ENCODE measurements around the gene TMEM125.

DNA sequence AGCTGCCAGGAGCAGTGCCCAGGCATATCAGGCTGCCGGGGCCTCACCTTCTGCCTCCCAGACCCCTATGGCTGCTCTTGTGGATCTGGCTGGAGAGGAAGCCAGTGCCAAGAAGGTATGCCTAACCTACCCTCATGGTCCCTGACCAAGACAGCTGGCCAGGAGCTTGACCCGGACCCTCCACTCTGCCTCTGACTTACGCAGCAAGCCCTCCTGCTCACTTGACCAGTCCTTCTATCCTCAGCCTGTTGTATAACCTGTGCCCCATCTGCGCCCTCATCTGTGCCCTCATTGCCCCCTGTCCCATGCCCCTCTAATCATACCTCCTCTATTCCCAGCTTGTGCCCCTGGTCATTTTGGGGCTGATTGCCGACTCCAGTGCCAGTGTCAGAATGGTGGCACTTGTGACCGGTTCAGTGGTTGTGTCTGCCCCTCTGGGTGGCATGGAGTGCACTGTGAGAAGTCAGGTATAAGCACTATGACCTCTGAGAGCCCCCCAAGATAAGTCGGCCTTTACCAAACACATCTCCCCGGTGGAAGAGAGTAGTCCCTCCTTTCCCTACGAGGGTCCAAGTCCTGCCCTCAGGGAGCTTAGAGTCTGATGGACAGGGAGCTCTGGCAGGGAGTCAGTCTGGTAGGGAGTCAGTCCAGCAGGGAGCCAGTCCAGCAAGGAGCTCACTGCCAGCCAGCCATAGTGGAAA is 37.8 kb downstream of the TMEM125 start:
- TF ChIP-seq, protein P1, sequence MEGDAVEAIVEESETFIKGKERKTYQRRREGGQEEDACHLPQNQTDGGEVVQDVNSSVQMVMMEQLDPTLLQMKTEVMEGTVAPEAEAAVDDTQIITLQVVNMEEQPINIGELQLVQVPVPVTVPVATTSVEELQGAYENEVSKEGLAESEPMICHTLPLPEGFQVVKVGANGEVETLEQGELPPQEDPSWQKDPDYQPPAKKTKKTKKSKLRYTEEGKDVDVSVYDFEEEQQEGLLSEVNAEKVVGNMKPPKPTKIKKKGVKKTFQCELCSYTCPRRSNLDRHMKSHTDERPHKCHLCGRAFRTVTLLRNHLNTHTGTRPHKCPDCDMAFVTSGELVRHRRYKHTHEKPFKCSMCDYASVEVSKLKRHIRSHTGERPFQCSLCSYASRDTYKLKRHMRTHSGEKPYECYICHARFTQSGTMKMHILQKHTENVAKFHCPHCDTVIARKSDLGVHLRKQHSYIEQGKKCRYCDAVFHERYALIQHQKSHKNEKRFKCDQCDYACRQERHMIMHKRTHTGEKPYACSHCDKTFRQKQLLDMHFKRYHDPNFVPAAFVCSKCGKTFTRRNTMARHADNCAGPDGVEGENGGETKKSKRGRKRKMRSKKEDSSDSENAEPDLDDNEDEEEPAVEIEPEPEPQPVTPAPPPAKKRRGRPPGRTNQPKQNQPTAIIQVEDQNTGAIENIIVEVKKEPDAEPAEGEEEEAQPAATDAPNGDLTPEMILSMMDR (IDR thresholded peaks at IDR 0.05; ENCODE audit: insufficient read depth, low read depth, low read length) = no peak
- TF ChIP-seq EZH2 (IDR thresholded peaks at IDR 0.05; ENCODE audit: insufficient read depth, low read length) = no peak
